Left lung (tissue), 10 donors: ENCODE results near the gene NEK10. TPM values are rescaled to one million over a fixed set of nuclear protein-coding genes. Genes with fewer than 3 reads are reported as not detected.
"Not testable (repeated sequence)": the region's sequence is repeated elsewhere in the genome, so short reads cannot be mapped to it uniquely, and the experiment has no call there.

Experiments
- ATAC-seq: fragments of 200-7000 bp; cut with Tn5 transposase; one replicate; pipeline ENCODE4 v1.9.1; 2020; ENCODE audit warnings: moderate library complexity
- DNase-seq, 4 donors: peaks; one replicate each; pipeline ENCODE4 v3.0.0-alpha.2; 2013 to 2020
- H3K27ac ChIP-seq, 2 donors: fragments of 200-600 bp; sonication (generic) in 1 of 2; one replicate each; pipeline versions ENCODE4 v1.5.0 to v1.8.0; 2020 to 2021
- H3K27me3 ChIP-seq, 2 donors: fragments of 200-600 bp; sonication (generic) in 1 of 2; one replicate each; pipeline versions ENCODE4 v1.5.0 to v1.8.0; 2020 to 2021
- H3K36me3 ChIP-seq, 2 donors: fragments of 200-600 bp; sonication (generic) in 1 of 2; one replicate each; pipeline versions ENCODE4 v1.5.0 to v1.8.0; 2020 to 2021
- H3K4me1 ChIP-seq, 2 donors: fragments of 200-600 bp; one replicate each; pipeline ENCODE4 v1.8.0; 2021
- H3K4me3 ChIP-seq, 2 donors: fragments of 200-600 bp; sonication (generic) in 1 of 2; one replicate each; pipeline versions ENCODE4 v1.5.0 to v1.8.0; 2020 to 2021; ENCODE audit warnings: mild to moderate bottlenecking in 1 of 2
- H3K9me3 ChIP-seq, 2 donors: fragments of 200-600 bp; sonication (generic) in 1 of 2; one replicate each; pipeline versions ENCODE4 v1.5.0 to v1.8.0; 2020 to 2021
- intact Hi-C, 2 donors: fragments of 100-400 bp; cut with DNase I; formaldehyde crosslinking; loops; one replicate each; pipeline versions ENCODE4 v1.11.2 to v1.14.2; 2022
- polyA plus RNA-seq, 6 donors: library from polyadenylated mRNA; unstranded; fragments of 120-200 nt; gene quantifications; one replicate each; pipeline ENCODE4 v1.2.1, GENCODE V29; 2013; ENCODE audit not compliant: insufficient read length in 6 of 6
- total RNA-seq, 2 donors: library from RNA; stranded (reverse); fragmentation: NEBNext Ultra II Directional; extraction: Animal tissue kit (Norgen Biotek cat#: 25700); gene quantifications; one replicate each; pipeline ENCODE4 v1.2.1, GENCODE V29; 2021
- TF ChIP-seq, protein P1 (sequence below), 2 donors: fragments of 200-600 bp; sonication (generic) in 1 of 2; IDR thresholded peaks; one replicate each; pipeline versions ENCODE4 v1.5.0 to v1.8.0; 2021; ENCODE audit warnings: antibody characterized with exemption in 2 of 2
- donor health status: DM: no; HTN: yes; CAD: no.
- donor health status: DM: no; HTN: no; CAD: no.

The NEK10 gene
- total and polyA plus RNA-seq, 8 donors = 1.5 to 7.9 (median 5.5) TPM

DNA sequence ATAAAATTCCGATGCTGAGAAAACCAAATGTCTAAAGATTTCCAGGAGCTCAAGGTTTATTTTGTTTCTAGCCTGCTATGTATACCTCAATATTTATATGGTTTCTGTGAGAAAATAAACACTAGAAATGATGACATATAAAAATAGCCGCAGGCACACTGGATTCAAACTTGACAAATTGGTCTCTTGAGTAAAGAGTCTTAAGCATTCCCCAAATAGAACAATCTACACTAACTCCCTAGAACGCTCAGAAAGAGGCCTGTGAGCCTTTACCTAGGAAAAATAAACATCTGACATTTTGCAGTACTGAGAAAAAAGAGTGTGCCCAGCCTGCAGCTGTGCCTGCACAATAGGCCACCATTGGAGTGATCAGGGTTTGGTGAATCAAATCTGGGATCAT lies 75.2 kb downstream of the NEK10 start:
- H3K27me3 ChIP-seq = no peaks in the 10 kb centered on the region
- H3K36me3 ChIP-seq = no peaks in the 10 kb centered on the region
- DNase-seq (peak in 1 of 4 donors; percentile 47), ATAC-seq (peak; percentile 90)
- intact Hi-C loops = no loop called here
- H3K4me1 ChIP-seq = peaks cover 0 to 5% of the 10 kb centered on the region in 2 donors
- H3K9me3 ChIP-seq = peaks cover 0 to 6% of the 10 kb centered on the region in 2 donors
- TF ChIP-seq, protein P1, sequence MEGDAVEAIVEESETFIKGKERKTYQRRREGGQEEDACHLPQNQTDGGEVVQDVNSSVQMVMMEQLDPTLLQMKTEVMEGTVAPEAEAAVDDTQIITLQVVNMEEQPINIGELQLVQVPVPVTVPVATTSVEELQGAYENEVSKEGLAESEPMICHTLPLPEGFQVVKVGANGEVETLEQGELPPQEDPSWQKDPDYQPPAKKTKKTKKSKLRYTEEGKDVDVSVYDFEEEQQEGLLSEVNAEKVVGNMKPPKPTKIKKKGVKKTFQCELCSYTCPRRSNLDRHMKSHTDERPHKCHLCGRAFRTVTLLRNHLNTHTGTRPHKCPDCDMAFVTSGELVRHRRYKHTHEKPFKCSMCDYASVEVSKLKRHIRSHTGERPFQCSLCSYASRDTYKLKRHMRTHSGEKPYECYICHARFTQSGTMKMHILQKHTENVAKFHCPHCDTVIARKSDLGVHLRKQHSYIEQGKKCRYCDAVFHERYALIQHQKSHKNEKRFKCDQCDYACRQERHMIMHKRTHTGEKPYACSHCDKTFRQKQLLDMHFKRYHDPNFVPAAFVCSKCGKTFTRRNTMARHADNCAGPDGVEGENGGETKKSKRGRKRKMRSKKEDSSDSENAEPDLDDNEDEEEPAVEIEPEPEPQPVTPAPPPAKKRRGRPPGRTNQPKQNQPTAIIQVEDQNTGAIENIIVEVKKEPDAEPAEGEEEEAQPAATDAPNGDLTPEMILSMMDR (IDR thresholded peaks at IDR 0.05) = no peak
- H3K27ac ChIP-seq = no peak overlapping the region
- H3K4me3 ChIP-seq = no peak overlapping the region

DNA sequence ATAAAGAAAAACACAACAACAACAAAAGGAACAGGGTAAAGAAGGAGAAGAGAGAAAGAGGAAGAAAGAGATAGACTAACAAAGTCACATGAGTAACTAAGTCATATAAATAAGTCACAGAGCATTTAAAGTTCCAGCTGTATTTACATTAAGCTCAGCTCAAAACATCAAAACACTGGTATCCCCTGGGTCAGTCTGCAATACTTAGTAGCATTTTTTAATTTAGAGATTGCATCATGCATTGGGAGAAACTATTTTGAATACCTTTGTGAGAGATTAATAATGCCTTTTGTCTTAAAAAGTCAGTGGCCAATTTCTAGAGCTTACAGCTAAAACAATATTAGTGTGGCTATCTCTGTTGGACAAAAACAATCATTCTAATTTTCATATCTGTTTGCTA lies 78.4 kb downstream of the NEK10 start:
- TF ChIP-seq, protein P1 (IDR thresholded peaks at IDR 0.05) = no peak
- Histone ChIP-seq H3K36me3 (no peaks in the 10 kb centered on the region), H3K4me3 (no peak overlapping the region), H3K9me3 (no peaks in the 10 kb centered on the region), H3K27me3 (no peaks in the 10 kb centered on the region), H3K27ac (no peak overlapping the region), H3K4me1 (peaks cover 0 to 5% of the 10 kb centered on the region in 2 donors)
- intact Hi-C loops = no loop called here
- DNase-seq = no peak
- no peak for ATAC-seq

DNA sequence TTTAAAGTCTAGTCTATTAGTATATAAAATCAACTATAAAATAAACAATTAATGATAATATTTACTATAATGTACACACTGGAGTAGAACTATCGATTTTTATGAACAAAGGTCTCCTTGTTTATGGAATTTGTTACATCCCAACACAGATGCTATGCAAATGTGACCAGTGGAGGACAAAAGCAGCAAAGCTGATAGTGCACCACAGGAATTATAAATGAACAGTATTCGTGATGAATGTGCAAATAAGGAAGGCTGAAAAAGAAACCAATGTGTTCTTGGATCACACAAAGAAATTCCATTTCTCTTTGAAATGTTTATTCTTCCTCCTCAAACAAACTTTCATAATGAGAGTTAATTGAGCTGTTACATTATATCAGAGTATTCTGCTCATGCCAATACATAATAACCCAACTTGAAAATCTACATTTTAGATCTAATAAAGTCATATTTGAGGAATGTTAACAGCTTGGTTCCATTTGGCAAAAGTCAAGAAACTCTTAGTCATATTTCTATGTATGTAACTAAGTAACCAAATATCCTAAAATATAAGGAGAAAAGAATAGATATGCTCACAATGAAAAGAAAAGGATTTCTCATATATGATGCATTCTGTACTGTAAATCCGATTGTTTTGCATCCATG lies 79.3 kb downstream of the NEK10 start:
- TF ChIP-seq, protein P1 (IDR thresholded peaks at IDR 0.05) = no peak
- Histone ChIP-seq H3K4me1 (peaks cover 0 to 5% of the 10 kb centered on the region in 2 donors), H3K27ac (no peak overlapping the region), H3K4me3 (no peak overlapping the region), H3K36me3 (no peaks in the 10 kb centered on the region), H3K9me3 (no peaks in the 10 kb centered on the region), H3K27me3 (no peaks in the 10 kb centered on the region)
- intact Hi-C loops = no loop called here
- DNase-seq (no peak), ATAC-seq (peak; percentile 34)

DNA sequence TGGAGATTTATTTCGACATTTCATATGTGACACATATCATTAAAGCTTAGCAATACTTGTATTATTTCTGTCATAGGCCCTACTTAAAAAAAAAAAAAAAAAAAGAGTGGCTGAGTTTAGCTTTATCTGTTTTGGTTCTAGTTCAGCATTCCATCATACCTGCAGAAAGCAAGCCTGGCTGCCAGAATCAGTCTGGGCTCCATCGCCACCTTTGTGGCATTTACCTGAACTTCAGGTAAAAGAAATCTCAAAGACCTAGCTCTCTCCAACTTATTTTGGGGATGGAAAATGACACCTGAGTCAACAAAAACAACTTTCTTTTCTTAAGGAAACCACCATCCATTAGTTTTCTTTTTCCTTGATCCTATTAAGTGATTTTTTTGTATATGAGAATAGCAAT lies 82.1 kb downstream of the NEK10 start:
- ATAC-seq = no peak
- Histone ChIP-seq H3K4me1 (peaks cover 0 to 5% of the 10 kb centered on the region in 2 donors), H3K27ac (no peak overlapping the region), H3K36me3 (no peaks in the 10 kb centered on the region), H3K27me3 (no peaks in the 10 kb centered on the region), H3K4me3 (no peak overlapping the region), H3K9me3 (no peaks in the 10 kb centered on the region)
- TF ChIP-seq, protein P1 (IDR thresholded peaks at IDR 0.05) = no peak
- intact Hi-C loops = no loop called here
- DNase-seq = no peak

DNA sequence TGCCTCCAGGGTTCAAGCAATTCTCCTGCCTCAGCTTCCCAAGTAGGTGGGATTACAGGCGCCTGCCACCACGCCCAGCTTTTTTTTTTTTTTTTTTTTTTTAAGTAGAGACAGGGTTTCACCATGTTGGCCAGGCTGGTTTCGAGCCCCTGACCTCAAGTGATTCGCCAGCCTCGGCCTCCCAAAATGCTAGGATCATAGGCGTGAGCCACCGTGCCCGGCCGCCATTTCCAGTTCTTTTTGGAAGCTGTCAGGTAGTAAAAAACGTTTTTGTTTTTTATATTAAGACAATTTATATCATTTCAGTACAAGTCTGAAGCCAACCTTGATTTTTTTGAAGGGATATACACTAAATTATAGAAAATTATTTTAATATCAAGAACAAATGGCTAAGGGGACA lies 82.7 kb downstream of the NEK10 start:
- ATAC-seq, H3K4me3 ChIP-seq, H3K4me1 ChIP-seq, H3K36me3 ChIP-seq, H3K27ac ChIP-seq, H3K27me3 ChIP-seq, DNase-seq, H3K9me3 ChIP-seq, intact Hi-C loops: not testable (repeated sequence)

DNA sequence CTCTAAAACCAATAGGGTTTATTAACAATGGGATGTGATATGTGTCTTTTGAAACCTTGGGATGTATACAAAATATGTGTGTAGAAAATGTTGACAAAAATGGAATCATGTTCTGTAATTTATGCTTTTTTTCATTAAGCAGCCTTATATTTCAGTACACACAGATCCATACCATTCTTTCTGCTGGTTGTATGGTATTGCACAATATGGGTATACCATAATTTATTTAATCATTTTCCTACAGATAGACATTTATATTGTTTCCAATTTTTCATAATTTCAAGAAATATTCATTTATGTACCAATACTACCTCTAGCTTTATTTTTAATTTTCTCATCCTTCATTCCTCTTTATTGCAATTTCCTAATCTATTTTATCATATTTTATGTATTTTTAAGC lies 83.5 kb downstream of the NEK10 start:
- Histone ChIP-seq H3K27me3 (no peaks in the 10 kb centered on the region), H3K4me3 (no peak overlapping the region), H3K9me3 (no peaks in the 10 kb centered on the region), H3K36me3 (no peaks in the 10 kb centered on the region), H3K27ac (no peak overlapping the region), H3K4me1 (peaks cover 0 to 5% of the 10 kb centered on the region in 2 donors)
- ATAC-seq (no peak), DNase-seq (no peak)
- TF ChIP-seq, protein P1 (IDR thresholded peaks at IDR 0.05) = no peak
- intact Hi-C loops = no loop called here
